ENCODE measurements around the gene SH3TC1.

The SH3TC1 gene

DNA sequence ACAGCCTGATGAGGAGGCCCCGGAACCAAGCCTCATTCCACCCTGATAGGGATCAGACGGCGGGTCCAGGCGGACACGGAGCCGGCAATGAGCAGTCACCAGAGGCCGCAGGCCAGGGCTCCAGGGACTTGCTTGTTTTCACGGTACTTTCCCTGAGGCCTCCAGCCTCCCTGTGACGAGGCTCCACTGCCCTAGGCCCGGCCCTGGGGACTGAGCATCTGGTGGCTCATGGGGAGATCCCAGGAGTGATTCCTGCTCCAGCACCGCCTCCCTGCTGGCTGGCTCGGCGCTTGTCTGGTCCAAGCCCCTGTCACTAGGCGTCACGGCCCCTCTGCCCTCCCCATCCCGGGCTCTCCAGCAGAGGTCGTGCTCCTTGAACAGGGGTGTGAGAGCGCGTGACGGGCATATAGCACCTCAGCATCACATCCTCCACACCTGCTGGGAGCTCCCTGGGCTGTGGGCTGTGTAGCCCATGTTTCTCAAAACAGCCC is 84.6 kb downstream of the SH3TC1 start:
- no peak overlapping the region for H2AFZ ChIP-seq (ENCODE audit: low read length)
- H3F3A ChIP-seq (ENCODE audit: low read depth): no peaks in the 10 kb centered on the region
- no peaks in the 10 kb centered on the region for H3K4me1 ChIP-seq (ENCODE audit: insufficient read depth, low read length, poor library complexity, severe bottlenecking)
- H4K20me1 ChIP-seq (ENCODE audit: insufficient read depth, low read length, poor library complexity, severe bottlenecking): no peaks in the 10 kb centered on the region
- H3K9me3 ChIP-seq (ENCODE audit: insufficient read depth, low read depth, low read length): no peaks in the 10 kb centered on the region
- no peaks in the 10 kb centered on the region for H3K27me3 ChIP-seq (ENCODE audit: insufficient read depth, low read length, poor library complexity, severe bottlenecking)
- no peaks in the 10 kb centered on the region for H3K36me3 ChIP-seq (ENCODE audit: insufficient read depth, low read length)
- H3K9me2 ChIP-seq (replicated peaks; ENCODE audit: low read depth, low read length): no peaks in the 10 kb centered on the region
- H3K79me2 ChIP-seq (ENCODE audit: insufficient read depth, low read length): no peaks in the 10 kb centered on the region
- TF ChIP-seq, protein P1, sequence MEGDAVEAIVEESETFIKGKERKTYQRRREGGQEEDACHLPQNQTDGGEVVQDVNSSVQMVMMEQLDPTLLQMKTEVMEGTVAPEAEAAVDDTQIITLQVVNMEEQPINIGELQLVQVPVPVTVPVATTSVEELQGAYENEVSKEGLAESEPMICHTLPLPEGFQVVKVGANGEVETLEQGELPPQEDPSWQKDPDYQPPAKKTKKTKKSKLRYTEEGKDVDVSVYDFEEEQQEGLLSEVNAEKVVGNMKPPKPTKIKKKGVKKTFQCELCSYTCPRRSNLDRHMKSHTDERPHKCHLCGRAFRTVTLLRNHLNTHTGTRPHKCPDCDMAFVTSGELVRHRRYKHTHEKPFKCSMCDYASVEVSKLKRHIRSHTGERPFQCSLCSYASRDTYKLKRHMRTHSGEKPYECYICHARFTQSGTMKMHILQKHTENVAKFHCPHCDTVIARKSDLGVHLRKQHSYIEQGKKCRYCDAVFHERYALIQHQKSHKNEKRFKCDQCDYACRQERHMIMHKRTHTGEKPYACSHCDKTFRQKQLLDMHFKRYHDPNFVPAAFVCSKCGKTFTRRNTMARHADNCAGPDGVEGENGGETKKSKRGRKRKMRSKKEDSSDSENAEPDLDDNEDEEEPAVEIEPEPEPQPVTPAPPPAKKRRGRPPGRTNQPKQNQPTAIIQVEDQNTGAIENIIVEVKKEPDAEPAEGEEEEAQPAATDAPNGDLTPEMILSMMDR (conservative IDR thresholded peaks at IDR 0.05; ENCODE audit: low read length): no peak
- TF ChIP-seq EZH2phosphoT487 (IDR thresholded peaks at IDR 0.05; ENCODE audit: borderline replicate concordance): no peak
- H3K9ac ChIP-seq (ENCODE audit: low read depth, low read length, poor library complexity, severe bottlenecking): no peak overlapping the region
- no peak overlapping the region for H3K4me3 ChIP-seq (ENCODE audit: low read length, poor library complexity, severe bottlenecking)
- no peak overlapping the region for H3K4me2 ChIP-seq (ENCODE audit: low read depth, low read length, poor library complexity, severe bottlenecking)

DNA sequence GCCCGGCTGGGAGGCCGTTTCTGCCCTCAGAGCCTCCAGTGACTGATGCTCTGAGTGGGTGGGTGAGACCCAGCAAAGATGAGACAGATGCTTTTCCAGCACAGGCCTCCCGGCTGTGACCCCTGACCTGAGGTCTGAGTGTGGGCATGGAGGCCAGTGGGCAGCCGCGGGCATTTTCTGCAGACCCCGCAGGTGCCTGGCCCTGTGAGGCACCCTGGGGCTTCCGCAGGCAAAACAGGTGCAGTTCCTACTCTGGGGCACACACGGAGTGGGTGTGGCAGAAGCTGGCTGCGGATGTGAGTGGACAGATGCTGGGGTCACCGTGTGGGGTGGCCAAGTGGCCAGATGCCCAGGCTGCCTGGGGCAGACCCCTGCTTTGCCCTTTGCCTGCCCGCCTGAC is 85.3 kb downstream of the SH3TC1 start:
- Histone ChIP-seq H3F3A (ENCODE audit: low read depth) (no peaks in the 10 kb centered on the region), H3K27me3 (ENCODE audit: insufficient read depth, low read length, poor library complexity, severe bottlenecking) (no peaks in the 10 kb centered on the region), H3K9ac (ENCODE audit: low read depth, low read length, poor library complexity, severe bottlenecking) (no peak overlapping the region), H4K20me1 (ENCODE audit: insufficient read depth, low read length, poor library complexity, severe bottlenecking) (no peaks in the 10 kb centered on the region), H3K4me1 (ENCODE audit: insufficient read depth, low read length, poor library complexity, severe bottlenecking) (no peaks in the 10 kb centered on the region), H3K9me3 (ENCODE audit: insufficient read depth, low read depth, low read length) (no peaks in the 10 kb centered on the region), H3K79me2 (ENCODE audit: insufficient read depth, low read length) (no peaks in the 10 kb centered on the region), H3K4me3 (ENCODE audit: low read length, poor library complexity, severe bottlenecking) (no peak overlapping the region), H3K4me2 (ENCODE audit: low read depth, low read length, poor library complexity, severe bottlenecking) (no peak overlapping the region), H2AFZ (ENCODE audit: low read length) (no peak overlapping the region), H3K9me2 (replicated peaks; ENCODE audit: low read depth, low read length) (no peaks in the 10 kb centered on the region), H3K36me3 (ENCODE audit: insufficient read depth, low read length) (no peaks in the 10 kb centered on the region)
- no peak for TF ChIP-seq EZH2phosphoT487 (IDR thresholded peaks at IDR 0.05; ENCODE audit: borderline replicate concordance)
- TF ChIP-seq, protein P1 (conservative IDR thresholded peaks at IDR 0.05; ENCODE audit: low read length): no peak

DNA sequence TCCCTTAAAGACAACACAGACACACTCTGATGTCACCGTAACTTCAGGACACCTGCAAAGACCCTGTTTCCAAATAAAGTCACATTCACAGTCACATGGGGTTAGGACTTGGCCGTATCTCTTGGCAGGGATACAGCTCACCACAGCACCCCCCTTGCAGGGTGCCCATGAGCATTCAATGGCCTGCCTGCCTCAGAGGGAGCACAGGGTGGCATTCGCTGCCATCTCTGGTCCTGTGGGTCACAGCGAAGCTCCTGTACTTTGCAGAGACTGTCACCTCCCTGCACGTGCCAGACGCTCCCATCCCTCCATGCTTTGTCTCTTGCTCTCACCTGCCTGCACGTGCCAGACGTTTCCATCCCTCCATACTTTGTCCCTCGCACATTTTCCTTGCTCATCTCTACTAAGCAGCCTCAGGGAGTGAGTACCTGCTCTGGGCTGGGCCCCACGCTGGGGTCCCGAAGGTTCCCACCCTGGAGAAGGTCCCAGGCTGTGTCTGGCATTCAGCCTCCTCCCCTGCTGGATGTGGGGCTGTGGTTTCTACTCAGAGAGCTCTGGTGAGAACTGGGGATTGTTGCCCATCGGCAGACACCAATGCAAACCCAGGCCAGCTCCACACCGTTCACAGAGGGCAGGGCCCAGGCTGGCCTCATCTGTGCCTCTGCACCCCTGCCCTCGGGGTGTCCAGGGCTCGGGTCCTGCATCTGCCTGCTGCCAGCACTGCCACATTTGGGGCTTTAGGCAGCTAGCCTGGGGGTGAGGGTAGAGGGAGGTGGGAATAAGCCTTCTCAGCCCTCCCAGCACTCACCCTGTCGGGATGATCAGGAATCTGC is 86.3 kb downstream of the SH3TC1 start:
- no peak overlapping the region for H3K9ac ChIP-seq (ENCODE audit: low read depth, low read length, poor library complexity, severe bottlenecking)
- H3K79me2 ChIP-seq (ENCODE audit: insufficient read depth, low read length): no peaks in the 10 kb centered on the region
- no peaks in the 10 kb centered on the region for H3K4me1 ChIP-seq (ENCODE audit: insufficient read depth, low read length, poor library complexity, severe bottlenecking)
- no peak for TF ChIP-seq EZH2phosphoT487 (IDR thresholded peaks at IDR 0.05; ENCODE audit: borderline replicate concordance)
- TF ChIP-seq, protein P1 (conservative IDR thresholded peaks at IDR 0.05; ENCODE audit: low read length): no peak
- no peak overlapping the region for H2AFZ ChIP-seq (ENCODE audit: low read length)
- H3K9me2 ChIP-seq (replicated peaks; ENCODE audit: low read depth, low read length): no peaks in the 10 kb centered on the region
- H3K4me3 ChIP-seq (ENCODE audit: low read length, poor library complexity, severe bottlenecking): no peak overlapping the region
- no peaks in the 10 kb centered on the region for H3F3A ChIP-seq (ENCODE audit: low read depth)
- no peak overlapping the region for H3K4me2 ChIP-seq (ENCODE audit: low read depth, low read length, poor library complexity, severe bottlenecking)
- H4K20me1 ChIP-seq (ENCODE audit: insufficient read depth, low read length, poor library complexity, severe bottlenecking): no peaks in the 10 kb centered on the region
- H3K9me3 ChIP-seq (ENCODE audit: insufficient read depth, low read depth, low read length): no peaks in the 10 kb centered on the region
- H3K27me3 ChIP-seq (ENCODE audit: insufficient read depth, low read length, poor library complexity, severe bottlenecking): no peaks in the 10 kb centered on the region
- no peaks in the 10 kb centered on the region for H3K36me3 ChIP-seq (ENCODE audit: insufficient read depth, low read length)
